GM12875 (cell line): ENCODE results near the gene TTPAL.

Source experiments
- H3K4me3 ChIP-seq: one replicate; pipeline ENCODE4 v1.5.1; 2011; ENCODE audit warnings: low read depth, low read length, control low read depth
- TF ChIP-seq, protein P1 (sequence below): IDR thresholded peaks from 2 replicates; pipeline ENCODE4 v1.5.1; 2011; ENCODE audit warnings: low read depth, mild to moderate bottlenecking, control low read depth, inconsistent platforms, low read length, moderate library complexity, borderline replicate concordance; ENCODE audit not compliant: insufficient read depth

TTPAL gene

GRCh38 chr20:44454306-44454963, 21.2 kb upstream of the TTPAL start:
- H3K4me3 ChIP-seq: no peak overlapping the region
- TF ChIP-seq, protein P1, sequence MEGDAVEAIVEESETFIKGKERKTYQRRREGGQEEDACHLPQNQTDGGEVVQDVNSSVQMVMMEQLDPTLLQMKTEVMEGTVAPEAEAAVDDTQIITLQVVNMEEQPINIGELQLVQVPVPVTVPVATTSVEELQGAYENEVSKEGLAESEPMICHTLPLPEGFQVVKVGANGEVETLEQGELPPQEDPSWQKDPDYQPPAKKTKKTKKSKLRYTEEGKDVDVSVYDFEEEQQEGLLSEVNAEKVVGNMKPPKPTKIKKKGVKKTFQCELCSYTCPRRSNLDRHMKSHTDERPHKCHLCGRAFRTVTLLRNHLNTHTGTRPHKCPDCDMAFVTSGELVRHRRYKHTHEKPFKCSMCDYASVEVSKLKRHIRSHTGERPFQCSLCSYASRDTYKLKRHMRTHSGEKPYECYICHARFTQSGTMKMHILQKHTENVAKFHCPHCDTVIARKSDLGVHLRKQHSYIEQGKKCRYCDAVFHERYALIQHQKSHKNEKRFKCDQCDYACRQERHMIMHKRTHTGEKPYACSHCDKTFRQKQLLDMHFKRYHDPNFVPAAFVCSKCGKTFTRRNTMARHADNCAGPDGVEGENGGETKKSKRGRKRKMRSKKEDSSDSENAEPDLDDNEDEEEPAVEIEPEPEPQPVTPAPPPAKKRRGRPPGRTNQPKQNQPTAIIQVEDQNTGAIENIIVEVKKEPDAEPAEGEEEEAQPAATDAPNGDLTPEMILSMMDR: no peak

GRCh38 chr20:44455126-44455525, 20.5 kb upstream of the TTPAL start:
- TF ChIP-seq, protein P1: no peak
- no peak overlapping the region for H3K4me3 ChIP-seq

- no peak overlapping the region for H3K4me3 ChIP-seq
- TF ChIP-seq, protein P1: no peak
Measured at GRCh38 chr20:44456611-44457010, 19.1 kb upstream of the TTPAL start.

DNA sequence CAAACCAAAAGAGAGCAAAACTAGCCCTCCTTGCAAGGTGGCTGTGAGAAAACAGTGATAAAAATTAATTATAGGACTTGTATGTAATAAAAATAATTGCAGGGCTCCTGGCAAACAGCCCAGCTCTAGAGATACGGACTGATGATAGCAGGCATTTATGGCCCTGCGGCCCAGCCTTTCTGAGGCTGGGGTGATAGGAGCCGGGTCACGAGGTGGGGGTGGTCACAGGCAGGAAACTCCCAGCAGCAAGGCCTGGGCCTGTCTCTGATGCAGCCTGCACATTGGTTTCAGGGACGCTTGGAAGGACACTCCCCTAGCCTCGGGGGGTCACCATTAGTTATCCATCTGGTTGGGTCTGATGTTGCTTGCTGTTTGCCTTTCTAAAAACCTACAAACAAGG, 18.7 kb upstream of the TTPAL start:
- H3K4me3 ChIP-seq: no peak overlapping the region
- TF ChIP-seq, protein P1: no peak

DNA sequence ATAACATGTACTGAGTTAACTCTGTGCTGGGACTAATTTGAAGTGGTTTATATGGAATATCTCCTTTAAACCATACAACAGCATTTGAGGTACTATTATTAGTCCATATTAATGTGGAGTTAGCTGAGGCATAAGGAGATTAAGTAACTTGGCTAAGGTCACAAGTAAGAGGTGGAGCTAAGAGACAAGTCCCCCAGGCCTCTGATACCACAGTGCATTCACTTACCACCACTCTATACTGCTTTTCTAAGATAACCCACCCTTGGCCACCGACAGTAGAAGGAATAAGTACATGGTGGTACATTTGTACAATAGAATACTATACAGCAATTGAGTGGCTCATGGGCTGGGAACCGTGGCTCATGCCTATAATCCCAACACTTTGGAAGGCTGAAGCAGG, 16.4 kb upstream of the TTPAL start:
- TF ChIP-seq, protein P1: no peak
- no peak overlapping the region for H3K4me3 ChIP-seq

DNA sequence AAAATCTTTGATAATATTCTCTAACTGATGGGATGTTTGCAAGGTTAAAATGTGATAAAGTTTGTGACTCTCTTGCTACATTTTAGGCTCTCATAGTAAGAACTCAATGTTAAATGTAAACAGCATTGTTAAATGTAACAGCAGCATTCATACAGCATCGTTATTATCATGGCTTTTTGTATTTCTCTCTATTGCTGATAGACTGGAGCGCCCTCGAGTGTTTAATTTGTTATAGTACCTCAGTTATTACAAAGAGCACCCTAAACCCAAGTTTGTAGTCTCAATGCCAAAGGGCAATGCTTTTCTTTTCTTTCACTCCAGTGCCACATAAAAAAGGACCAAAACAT, 14.9 kb upstream of the TTPAL start:
- TF ChIP-seq, protein P1: no peak; the same call in 1 of the 2 replicates
- H3K4me3 ChIP-seq: no peak overlapping the region

- TF ChIP-seq, protein P1: no peak
- H3K4me3 ChIP-seq: no peak overlapping the region
Measured at GRCh38 chr20:44461142-44461802, 14.4 kb upstream of the TTPAL start.
